ENCODE results near the gene TCF25. TPM values are rescaled to one million over a fixed set of nuclear protein-coding genes. Genes with fewer than 3 reads are reported as not detected.
"Not testable (repeated sequence)": the region's sequence is repeated elsewhere in the genome, so short reads cannot be mapped to it uniquely, and the experiment has no call there.

TCF25 gene
- polyA plus RNA-seq (ENCODE audit: insufficient read length in 4 of 4) = 100 to 1,000 TPM; 110 to 136 (median 123) TPM

- DNase-seq (ENCODE audit: low read depth in 4 of 4, low spot score in 3 of 4) = peak; percentile 81 to 87 (median 84)
These were observed at the start of gene TCF25 for GRCh38 chr16:89873109-89873971. Gene TCF25, plus strand, starts transcription at chr16:89873592. Its CDS starts 76 bp downstream, at chr16:89873668.

GRCh38 chr16:89823824-89824148 is 49.6 kb upstream of the TCF25 start:
- not testable (repeated sequence) for DNase-seq (ENCODE audit: low read depth in 4 of 4, low spot score in 3 of 4)

GRCh38 chr16:89826531-89827382 is 46.6 kb upstream of the TCF25 start:
- no peak for DNase-seq (ENCODE audit: low read depth in 4 of 4, low spot score in 3 of 4)

GRCh38 chr16:89827383-89828198 is 45.8 kb upstream of the TCF25 start:
- no peak for DNase-seq (ENCODE audit: low read depth in 4 of 4, low spot score in 3 of 4)

GRCh38 chr16:89828199-89828869 is 45.1 kb upstream of the TCF25 start, which contains the start of gene SPIRE2:
Gene SPIRE2, plus strand, starts transcription at chr16:89828475. Its CDS starts 76 bp downstream, at chr16:89828551.
- peak; percentile 68 to 79 (median 70) for DNase-seq (ENCODE audit: low read depth in 4 of 4, low spot score in 3 of 4)

GRCh38 chr16:89828870-89829629 is 44.3 kb upstream of the TCF25 start:
- no peak for DNase-seq (ENCODE audit: low read depth in 4 of 4, low spot score in 3 of 4)

GRCh38 chr16:89829630-89830437 is 43.6 kb upstream of the TCF25 start:
- DNase-seq (ENCODE audit: low read depth in 4 of 4, low spot score in 3 of 4) = no peak

GRCh38 chr16:89831810-89832328 is 41.5 kb upstream of the TCF25 start:
- no peak for DNase-seq (ENCODE audit: low read depth in 4 of 4, low spot score in 3 of 4)

- DNase-seq (ENCODE audit: low read depth in 4 of 4, low spot score in 3 of 4) = not testable (repeated sequence)
These were observed 39.6 kb upstream of the TCF25 start for GRCh38 chr16:89833664-89834363.

GRCh38 chr16:89834813-89835363 is 38.5 kb upstream of the TCF25 start:
- not testable (repeated sequence) for DNase-seq (ENCODE audit: low read depth in 4 of 4, low spot score in 3 of 4)

GRCh38 chr16:89836484-89836883 is 36.9 kb upstream of the TCF25 start:
- not testable (repeated sequence) for DNase-seq (ENCODE audit: low read depth in 4 of 4, low spot score in 3 of 4)

GRCh38 chr16:89837014-89837546 is 36.3 kb upstream of the TCF25 start:
- no peak for DNase-seq (ENCODE audit: low read depth in 4 of 4, low spot score in 3 of 4)

- no peak for DNase-seq (ENCODE audit: low read depth in 4 of 4, low spot score in 3 of 4)
These were observed 32.1 kb upstream of the TCF25 start for GRCh38 chr16:89841275-89841674.

GRCh38 chr16:89842471-89843408 is 30.7 kb upstream of the TCF25 start:
- no peak for DNase-seq (ENCODE audit: low read depth in 4 of 4, low spot score in 3 of 4)

GRCh38 chr16:89843409-89844350 is 29.7 kb upstream of the TCF25 start:
- DNase-seq (ENCODE audit: low read depth in 4 of 4, low spot score in 3 of 4) = no peak

Data from right renal pelvis (tissue), 4 donors.